ENCODE measurements around the gene CACUL1. TPM values are rescaled to one million over a fixed set of nuclear protein-coding genes. Genes with fewer than 3 reads are reported as not detected.

Gene CACUL1
- total and polyA plus RNA-seq, 2 of the 13 experiments (the other 11 are each of a cell fraction or from before 2014, with no cell fraction given): 14.2 to 31.0 TPM

GRCh38 chr10:118778727-118779126, 24.0 kb upstream of the CACUL1 start:
- no peak for DNase-seq (ENCODE audit: low spot score)
- in situ Hi-C loops (cut with HindIII; ENCODE audit: extremely low pct_ligation_motif_present, low pct_unique_long_range_greater_than_20kb) (no loop called here), intact Hi-C loops (cut with micrococcal nuclease; ENCODE audit: unreplicated experiment) (no loop called here)
- Histone ChIP-seq H3K4me2 (ENCODE audit: low read depth, low read length) (no peak overlapping the region), H2AFZ (ENCODE audit: low read length) (no peak overlapping the region), H3K27me3 (ENCODE audit: control insufficient read depth in 1 of 2, insufficient read depth in 2 of 2, low read length in 2 of 2) (peaks cover 0 to 1% of the 10 kb centered on the region in 2 experiments; a peak in 2 of 5 replicates), H3K4me1 (ENCODE audit: insufficient read depth, low read length) (no peaks in the 10 kb centered on the region), H3K27ac (ENCODE audit: extremely low read length, insufficient read depth, low read length) (no peak overlapping the region), H3K79me2 (ENCODE audit: insufficient read depth, low read length) (no peaks in the 10 kb centered on the region), H4K20me1 (ENCODE audit: insufficient read depth, low read length) (no peaks in the 10 kb centered on the region), H3K9ac (ENCODE audit: insufficient read depth, low read depth, low read length) (no peak overlapping the region), H3K4me3 (replicated peaks in 1 of 3; ENCODE audit: insufficient read depth in 1 of 3, low read depth in 2 of 3, low read length in 3 of 3) (no peak overlapping the region), H3K36me3 (replicated peaks in 1 of 2; ENCODE audit: control insufficient read depth in 1 of 2, insufficient read depth in 2 of 2, low read length in 2 of 2) (no peaks in the 10 kb centered on the region), H3K9me3 (ENCODE audit: low read length) (0 out of 2 replicates have a peak, but pooled peaks cover 10% of the 10 kb centered on the region)
- no peak for FAIRE-seq
- WGBS (ENCODE audit: low lambda C conversion rate): 28% methylated on average over 6 of the region's 7 CpGs
- TF ChIP-seq ATF1 (CRISPR knock-in tag; IDR thresholded peaks at IDR 0.05) (no peak), ZNF543 (CRISPR knock-in tag; IDR thresholded peaks at IDR 0.05) (no peak), ZNF7 (CRISPR knock-in tag; IDR thresholded peaks at IDR 0.05) (no peak), REST (IDR thresholded peaks at IDR 0.05; ENCODE audit: borderline replicate concordance in 1 of 2, low read depth in 1 of 2, low read length in 2 of 2) (no peak), SMARCE1 (IDR thresholded peaks at IDR 0.05; ENCODE audit: borderline replicate concordance) (no peak), TRAFD1 (CRISPR knock-in tag; IDR thresholded peaks at IDR 0.05; ENCODE audit: borderline replicate concordance) (no peak), ATF6 (CRISPR knock-in tag; conservative IDR thresholded peaks at IDR 0.05) (no peak), SMAD3 (CRISPR knock-in tag; IDR thresholded peaks at IDR 0.05) (no peak), ZNF33A (CRISPR knock-in tag; IDR thresholded peaks at IDR 0.05; ENCODE audit: borderline replicate concordance) (no peak), ZNF317 (CRISPR knock-in tag; IDR thresholded peaks at IDR 0.05) (no peak), E2F5 (CRISPR knock-in tag; conservative IDR thresholded peaks at IDR 0.05) (no peak), GPBP1L1 (CRISPR knock-in tag; IDR thresholded peaks at IDR 0.05) (no peak)
- ATAC-seq: peak; percentile 31; the same call in 1 of the 3 replicates
- CTCF ChIA-PET (ENCODE audit: low intra/inter-chr PET ratio, low total read pairs): no interaction called here
- BruUV-seq (replicated peaks): no TSS peak
- POLR2A ChIA-PET: no interaction called here

Measured in HepG2 (cell line).